Vagina (tissue), 2 donors: Measurements from ENCODE around the gene TMEM108.

ENCODE experiments used
- POLR2AphosphoS5 ChIP-seq, 2 donors: sonication (generic); formaldehyde crosslinking; IDR thresholded peaks; one replicate each; pipeline ENCODE4 v1.9.0; 2017; ENCODE audit warnings: antibody characterized with exemption in 2 of 2, mild to moderate bottlenecking in 2 of 2, low read depth in 1 of 2; ENCODE audit not compliant: insufficient read depth in 1 of 2
- TF ChIP-seq, protein P1 (sequence below), 3 experiments: fragments of 450-650 bp in 2 of 3; fragments of 200-600 bp in 1 of 3; sonication (generic) in 1 of 3; IDR thresholded peaks; one replicate each; pipeline ENCODE4 v1.5.1; 2017 to 2019; ENCODE audit warnings: antibody characterized with exemption in 3 of 3, mild to moderate bottlenecking in 2 of 3, moderate library complexity in 2 of 3

DNA sequence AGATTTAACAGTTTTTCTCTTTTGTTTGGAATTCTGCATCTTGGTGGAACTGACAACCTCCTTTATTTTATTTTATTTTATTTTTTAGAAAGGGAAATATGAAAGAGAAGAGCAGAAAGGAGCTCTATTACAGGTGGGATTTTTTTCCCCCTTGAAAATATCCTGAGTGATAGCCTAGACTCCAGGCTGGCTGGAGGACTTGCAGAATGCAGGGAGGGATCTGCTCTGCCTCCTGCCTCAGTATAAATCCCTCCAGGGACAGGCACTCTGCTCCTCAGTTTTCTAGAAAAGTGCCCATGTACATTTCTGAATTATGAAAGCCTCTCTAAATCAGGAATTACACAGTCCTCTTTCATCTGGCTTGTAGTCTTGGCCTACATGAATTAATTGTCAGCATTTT, 173.7 kb downstream of the TMEM108 start:
- no peak for TF ChIP-seq POLR2AphosphoS5 (IDR thresholded peaks at IDR 0.05; ENCODE audit: insufficient read depth in 1 of 2, low read depth in 1 of 2)
- TF ChIP-seq, protein P1, sequence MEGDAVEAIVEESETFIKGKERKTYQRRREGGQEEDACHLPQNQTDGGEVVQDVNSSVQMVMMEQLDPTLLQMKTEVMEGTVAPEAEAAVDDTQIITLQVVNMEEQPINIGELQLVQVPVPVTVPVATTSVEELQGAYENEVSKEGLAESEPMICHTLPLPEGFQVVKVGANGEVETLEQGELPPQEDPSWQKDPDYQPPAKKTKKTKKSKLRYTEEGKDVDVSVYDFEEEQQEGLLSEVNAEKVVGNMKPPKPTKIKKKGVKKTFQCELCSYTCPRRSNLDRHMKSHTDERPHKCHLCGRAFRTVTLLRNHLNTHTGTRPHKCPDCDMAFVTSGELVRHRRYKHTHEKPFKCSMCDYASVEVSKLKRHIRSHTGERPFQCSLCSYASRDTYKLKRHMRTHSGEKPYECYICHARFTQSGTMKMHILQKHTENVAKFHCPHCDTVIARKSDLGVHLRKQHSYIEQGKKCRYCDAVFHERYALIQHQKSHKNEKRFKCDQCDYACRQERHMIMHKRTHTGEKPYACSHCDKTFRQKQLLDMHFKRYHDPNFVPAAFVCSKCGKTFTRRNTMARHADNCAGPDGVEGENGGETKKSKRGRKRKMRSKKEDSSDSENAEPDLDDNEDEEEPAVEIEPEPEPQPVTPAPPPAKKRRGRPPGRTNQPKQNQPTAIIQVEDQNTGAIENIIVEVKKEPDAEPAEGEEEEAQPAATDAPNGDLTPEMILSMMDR (IDR thresholded peaks at IDR 0.05) = no peak
